Measurements from ENCODE around the gene RAMACL.

DNA sequence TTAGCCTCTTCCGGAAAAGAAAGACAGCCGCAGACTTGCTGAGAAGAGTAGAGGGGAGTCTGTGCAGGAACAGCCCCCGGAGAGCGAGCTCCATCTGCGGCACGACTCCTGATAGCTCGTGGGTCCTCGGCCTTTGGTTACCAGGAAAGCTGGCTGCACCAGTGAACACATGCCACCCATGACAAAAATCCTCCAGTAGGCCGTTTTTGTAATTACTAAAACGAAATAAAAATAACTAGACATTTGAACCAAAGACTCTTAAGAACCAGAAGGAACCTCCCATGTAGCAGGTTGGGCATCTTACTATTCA is 42.2 kb downstream of the RAMACL start:
- no peak for TF ChIP-seq POLR2AphosphoS5 (IDR thresholded peaks at IDR 0.05)
- TF ChIP-seq, protein P1, sequence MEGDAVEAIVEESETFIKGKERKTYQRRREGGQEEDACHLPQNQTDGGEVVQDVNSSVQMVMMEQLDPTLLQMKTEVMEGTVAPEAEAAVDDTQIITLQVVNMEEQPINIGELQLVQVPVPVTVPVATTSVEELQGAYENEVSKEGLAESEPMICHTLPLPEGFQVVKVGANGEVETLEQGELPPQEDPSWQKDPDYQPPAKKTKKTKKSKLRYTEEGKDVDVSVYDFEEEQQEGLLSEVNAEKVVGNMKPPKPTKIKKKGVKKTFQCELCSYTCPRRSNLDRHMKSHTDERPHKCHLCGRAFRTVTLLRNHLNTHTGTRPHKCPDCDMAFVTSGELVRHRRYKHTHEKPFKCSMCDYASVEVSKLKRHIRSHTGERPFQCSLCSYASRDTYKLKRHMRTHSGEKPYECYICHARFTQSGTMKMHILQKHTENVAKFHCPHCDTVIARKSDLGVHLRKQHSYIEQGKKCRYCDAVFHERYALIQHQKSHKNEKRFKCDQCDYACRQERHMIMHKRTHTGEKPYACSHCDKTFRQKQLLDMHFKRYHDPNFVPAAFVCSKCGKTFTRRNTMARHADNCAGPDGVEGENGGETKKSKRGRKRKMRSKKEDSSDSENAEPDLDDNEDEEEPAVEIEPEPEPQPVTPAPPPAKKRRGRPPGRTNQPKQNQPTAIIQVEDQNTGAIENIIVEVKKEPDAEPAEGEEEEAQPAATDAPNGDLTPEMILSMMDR (IDR thresholded peaks at IDR 0.05 in 8 of 11, conservative IDR thresholded peaks at IDR 0.05 in 3 of 11): no peak
